NCI-H2196 (cell line): ENCODE measurements around the gene ELF2.
"Not testable (repeated sequence)": the region's sequence is repeated elsewhere in the genome, so short reads cannot be mapped to it uniquely, and the experiment has no call there.

Experiments used
- DNase-seq: peaks from one replicate; lab custom pipeline; 2025; ENCODE audit not compliant: unreplicated experiment; lab: John Stamatoyannopoulos, UW

Gene ELF2

DNA sequence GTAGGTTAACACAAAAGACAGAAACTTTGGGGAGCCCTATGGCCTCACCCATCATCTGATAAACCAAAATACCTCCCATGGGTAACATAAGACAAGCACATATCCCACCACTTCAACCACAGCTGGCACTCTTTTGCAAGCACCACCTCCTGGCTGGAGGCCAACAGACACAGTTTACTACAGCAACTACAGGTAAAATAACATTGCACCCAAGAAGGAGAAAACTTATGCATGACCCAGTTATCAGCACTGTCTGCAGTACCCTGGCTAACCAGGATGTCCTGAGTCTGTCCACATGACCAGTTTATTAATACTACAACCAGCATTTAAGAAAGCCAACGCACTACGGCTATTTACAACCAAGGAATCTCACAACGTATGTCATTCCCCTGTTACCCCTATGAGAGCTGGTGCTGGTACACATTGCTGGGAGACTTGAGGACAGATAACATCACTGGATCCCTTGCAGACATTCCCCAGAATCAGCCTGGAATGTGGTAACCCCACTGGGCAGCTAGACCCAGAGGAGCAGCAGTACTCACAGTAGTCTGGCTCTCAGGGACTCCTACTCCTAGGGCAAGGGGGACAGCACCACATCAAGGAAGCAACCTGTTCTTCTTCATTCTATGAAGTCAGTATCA, 32.0 kb downstream of the ELF2 start:
- no peak for DNase-seq

DNA sequence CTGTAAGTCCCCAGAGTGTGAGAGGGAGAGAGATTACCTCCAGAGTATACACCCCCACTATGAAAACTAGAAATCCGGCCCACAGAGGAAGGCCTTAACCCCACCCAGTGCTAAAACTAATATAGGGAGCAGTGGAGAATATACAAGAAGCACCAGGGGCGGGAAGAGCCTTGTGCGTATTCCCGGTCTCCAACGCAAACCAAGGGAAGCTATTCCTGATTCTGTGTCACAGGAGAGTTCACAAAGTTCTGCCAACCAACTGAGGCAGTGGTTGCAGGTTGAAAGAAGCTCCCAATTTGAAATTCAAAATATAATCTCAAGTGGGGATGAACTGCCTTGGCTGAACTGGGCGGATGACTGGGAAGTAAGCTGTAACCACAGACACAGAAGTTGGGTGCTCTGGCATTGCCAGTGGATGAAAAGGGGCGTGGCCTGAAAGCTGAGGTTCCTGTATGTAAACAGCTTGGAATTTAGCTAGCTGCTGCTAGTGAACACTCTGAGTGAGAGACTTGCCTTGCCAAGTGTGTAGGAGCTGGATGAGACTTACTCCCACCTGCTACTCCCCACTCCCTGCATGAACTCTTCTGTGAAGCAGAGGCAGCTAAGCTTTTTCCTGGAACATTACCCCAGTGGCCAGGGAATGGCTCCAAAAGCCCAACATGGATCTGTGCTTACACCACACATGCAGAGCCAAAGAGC, 32.7 kb downstream of the ELF2 start:
- DNase-seq = no peak

GRCh38 chr4:139142980-139143379, 34.0 kb downstream of the ELF2 start:
- no peak for DNase-seq

- DNase-seq = no peak
These were observed 34.9 kb downstream of the ELF2 start for GRCh38 chr4:139142087-139142486.

DNA sequence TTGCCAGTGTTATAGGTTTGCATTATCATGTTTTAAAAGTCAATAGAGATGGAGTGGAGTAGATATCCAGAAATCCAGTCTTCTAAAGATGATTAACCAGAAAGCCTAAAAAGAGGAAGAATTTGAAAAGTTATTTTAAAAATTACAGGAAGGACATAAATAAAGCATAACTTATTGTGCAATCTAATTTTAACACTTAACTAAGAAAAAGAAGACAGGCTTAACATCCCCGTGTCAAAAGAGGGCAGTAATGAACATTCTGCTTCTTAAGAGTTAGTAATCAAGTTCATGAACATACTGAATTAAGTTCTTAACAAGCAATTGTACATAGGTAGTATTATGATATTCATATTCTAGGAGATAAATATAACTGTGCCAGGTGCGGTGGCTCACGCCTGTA, 39.3 kb downstream of the ELF2 start:
- no peak for DNase-seq

GRCh38 chr4:139134403-139134802, 42.6 kb downstream of the ELF2 start:
- no peak for DNase-seq

GRCh38 chr4:139131209-139131870, 45.7 kb downstream of the ELF2 start:
- DNase-seq = no peak

DNA sequence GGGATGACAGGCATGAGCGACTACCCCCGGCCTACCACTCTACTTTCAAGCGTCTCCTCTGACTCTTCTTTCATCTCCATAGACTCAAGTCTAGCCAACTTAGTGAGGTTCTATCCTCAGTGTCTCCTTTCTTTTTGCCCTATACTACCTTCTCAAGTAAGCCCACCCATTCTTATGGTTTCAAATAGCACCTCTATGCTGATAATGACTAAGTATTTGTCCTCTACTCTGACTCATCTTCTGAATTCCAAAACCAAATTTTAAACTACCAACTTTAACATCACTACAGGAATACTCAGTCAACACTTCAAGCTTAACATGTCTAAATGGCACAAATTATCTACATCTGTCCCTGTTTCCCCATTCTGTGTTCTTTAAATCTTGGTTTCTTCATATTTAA, 47.8 kb downstream of the ELF2 start:
- DNase-seq = no peak

DNA sequence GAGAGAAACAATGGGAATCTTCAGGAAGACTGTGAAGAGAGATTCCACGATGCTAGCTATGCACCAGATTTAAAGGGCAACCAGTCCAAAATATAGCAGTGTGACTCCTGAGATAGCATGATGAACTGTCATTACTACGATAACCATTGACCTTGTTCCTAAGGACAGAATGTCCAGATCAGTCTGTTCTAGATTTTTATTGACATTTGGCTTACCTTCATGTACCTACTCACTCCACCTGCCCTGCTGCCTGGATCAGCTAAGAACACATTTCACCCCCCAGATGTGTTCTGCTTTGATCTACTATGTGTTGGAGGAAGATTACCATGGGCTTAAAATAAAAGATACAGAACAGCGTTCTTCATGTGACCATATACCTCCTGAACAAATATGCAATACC, 50.1 kb downstream of the ELF2 start:
- no peak for DNase-seq

DNA sequence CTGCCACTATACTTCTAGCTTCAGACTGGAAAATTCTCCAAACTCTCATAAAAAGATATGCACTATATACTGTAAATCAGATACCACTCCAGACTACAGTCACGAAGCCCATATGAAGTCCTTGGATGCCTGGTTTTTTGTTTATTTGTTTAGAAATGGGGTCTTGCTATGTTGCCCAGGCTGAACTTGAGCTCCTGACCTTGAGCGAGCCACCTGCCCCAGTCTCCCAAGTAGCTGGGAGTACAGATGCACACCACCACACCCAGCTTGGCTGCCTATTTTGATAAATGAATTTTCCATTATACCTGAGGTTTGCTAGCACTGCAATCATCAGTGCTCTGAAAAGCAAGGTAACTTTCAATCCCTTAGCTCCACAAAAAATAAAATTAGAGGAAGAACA, 53.1 kb downstream of the ELF2 start:
- DNase-seq = no peak

GRCh38 chr4:139118365-139118764, 58.7 kb downstream of the ELF2 start:
- no peak for DNase-seq

DNA sequence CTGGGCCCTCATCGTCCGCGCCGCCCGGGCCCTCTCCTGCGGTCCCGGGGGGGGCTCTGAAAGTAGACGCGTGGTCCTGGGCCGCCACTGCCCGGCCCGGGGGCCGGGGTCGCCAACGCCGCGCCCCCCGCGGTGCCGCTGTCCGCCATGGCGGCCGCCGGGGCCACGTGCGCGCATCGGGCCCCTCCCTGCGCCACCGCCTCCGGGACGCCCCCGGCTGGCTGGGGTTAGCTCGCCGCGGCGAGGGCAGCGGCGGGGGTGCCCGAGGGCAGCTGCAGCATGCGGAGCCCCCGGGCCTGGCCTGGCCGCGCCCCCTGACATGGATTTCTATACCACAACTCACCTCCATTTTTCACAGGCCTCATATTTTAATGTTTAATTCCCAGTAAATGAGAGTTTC, 61.8 kb downstream of the ELF2 start:
- no peak for DNase-seq

DNA sequence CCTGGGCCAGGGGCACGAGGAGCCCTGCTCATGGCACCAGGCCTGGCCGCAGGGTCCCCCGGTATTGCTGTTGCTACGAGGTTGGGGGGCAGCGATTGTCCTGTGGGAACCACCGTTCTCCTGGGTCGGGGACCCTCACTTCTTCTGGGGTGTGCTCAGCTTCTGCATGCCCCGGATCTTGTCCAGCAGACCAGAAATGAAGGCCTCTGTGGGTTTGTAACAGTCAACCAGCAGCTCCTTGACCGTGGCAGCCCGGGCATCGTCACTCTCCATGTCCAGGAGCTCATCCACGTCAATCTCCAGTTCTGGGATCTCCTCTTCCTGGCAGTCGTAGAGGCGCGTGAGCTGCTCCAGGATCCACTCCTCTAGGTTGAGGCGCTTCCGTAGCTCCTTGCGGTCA, 62.2 kb downstream of the ELF2 start:
- DNase-seq = not testable (repeated sequence)

DNA sequence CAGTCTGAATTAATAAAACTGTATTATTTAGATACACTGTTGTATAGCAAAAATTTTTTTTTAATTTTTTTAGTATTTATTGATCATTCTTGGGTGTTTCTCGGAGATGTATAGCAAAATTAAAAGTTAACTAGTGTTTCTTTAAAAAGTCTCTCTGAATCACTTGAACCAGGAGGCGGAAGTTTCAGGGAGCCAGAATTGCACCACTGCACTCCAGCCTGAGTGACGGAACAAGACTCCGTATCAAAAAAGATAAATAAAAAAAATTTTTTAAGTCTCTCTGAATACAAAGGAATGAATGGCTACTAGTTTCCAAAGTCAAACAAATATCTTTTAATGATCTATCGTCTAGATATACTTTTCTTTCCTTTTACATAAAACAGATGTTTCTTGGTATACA, 64.4 kb downstream of the ELF2 start:
- no peak for DNase-seq

DNA sequence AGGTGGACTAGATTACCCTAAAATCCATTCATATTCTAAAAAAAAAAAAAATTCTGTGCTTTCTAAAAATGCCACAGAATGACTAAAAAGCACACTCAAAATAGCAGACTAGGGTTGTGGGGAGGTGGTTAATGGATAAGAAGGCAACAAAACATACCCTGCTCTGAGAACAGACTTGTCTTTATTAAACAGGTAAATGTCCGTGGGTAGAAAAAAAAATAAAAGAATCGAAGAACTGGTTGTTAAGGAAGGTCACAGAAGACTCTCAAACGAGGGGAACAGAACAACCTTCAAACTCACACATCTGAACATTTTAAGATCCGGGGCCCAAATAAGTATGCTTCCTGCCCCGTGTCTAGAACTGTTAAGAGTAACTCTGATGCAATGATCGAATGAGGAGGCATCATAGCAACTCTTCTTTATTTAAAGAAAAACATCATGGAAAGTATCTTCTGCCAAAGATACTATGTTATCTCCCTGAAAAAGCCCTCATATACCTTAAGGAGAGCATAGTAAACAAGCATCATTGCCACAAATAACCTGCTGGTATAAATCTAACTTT, 68.4 kb downstream of the ELF2 start:
- DNase-seq = no peak

DNA sequence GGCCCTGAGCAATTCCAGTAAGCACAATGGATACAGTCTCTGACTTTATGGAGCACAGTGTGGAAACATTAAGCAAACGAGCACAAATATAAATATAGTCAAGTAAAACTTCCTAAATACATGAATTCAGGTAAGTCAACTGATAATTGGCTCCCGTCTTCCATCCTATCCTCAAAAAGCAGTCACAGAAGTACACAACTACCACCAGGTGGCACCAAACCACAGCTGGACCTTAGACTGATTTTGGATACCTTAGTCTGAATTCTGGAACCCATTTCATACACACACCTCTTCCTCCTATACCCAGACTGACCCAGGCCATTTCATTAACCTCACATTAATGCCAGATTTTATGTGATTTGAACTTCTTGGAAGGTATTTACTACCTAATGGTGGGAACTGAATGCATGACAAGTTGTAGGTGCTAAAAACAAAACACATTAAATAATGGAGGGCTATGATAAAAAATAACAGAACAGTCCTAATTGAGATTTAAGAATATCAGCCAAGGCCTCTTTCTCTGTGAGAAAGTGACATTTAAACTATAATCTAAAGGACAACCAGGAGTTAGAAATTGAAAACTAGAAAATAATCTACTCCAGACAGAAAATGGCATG, 77.5 kb downstream of the ELF2 start:
- DNase-seq = peak; percentile 71

GRCh38 chr4:139092271-139092670, 84.7 kb downstream of the ELF2 start:
- DNase-seq = no peak

DNA sequence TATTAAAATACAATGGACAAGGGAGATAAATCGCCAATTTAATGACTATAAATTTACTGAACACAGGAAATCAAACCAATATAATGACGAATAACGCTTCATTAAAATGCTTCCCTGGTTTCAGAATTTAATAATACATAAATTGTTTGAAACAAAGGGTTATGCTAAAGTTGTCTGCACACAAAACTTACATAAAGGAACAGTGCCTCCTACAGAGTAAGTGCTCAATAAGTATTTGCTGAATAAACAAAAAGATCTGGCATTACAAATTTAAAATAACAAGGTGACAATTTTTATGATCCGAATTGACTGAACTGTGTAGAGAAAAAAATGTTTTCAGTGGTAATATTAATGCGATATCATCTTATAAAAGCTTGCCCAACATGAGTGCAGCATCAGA, 91.9 kb downstream of the ELF2 start:
- DNase-seq = no peak

- no peak for DNase-seq
These were observed 92.3 kb downstream of the ELF2 start for GRCh38 chr4:139084804-139085093.

GRCh38 chr4:139083956-139084803, 92.8 kb downstream of the ELF2 start:
- peak; percentile 74 for DNase-seq

DNA sequence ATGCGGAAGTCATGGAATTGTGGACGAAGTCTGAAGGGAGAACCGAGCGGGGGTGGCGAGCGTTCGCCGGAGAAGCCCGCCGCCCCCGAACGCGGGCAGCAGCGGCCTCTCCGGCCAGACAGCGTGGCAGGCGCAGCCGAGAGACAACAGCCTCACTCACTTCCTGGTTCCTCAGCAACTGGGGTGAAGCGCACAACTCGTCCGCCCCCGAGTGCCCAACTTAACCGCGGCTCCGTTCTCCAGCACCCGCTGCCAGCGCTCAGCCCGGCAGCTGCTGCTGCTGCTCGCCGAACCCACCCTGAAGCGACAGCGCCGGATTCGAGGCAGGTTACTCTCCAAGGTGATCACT, 93.4 kb downstream of the ELF2 start:
- DNase-seq = peak; percentile 18
